ENCODE data around the gene METTL13.

GRCh38 chr1:171833091-171833825 lies 51.8 kb downstream of the METTL13 start:
- no peak for TF ChIP-seq POLR2A (IDR thresholded peaks at IDR 0.05; ENCODE audit: low read depth, low read length)
- TF ChIP-seq POLR2AphosphoS5 (IDR thresholded peaks at IDR 0.05; ENCODE audit: low read depth, low read length) = no peak
- TF ChIP-seq SPI1 (IDR thresholded peaks at IDR 0.05; ENCODE audit: low read depth, low read length) = no peak
- no peak for TF ChIP-seq TAF1 (IDR thresholded peaks at IDR 0.05; ENCODE audit: low read depth, low read length)
